K562 (cell line): ENCODE results near the gene TGM5.

Experiments
- BHLHE40 ChIP-seq: IDR thresholded peaks from 2 replicates; pipeline ENCODE4 v1.6.1; 2011; ENCODE audit warnings: low read length, improper control_type of control experiment
- ELF4 ChIP-seq: fragments of 450-650 bp; formaldehyde crosslinking; IDR thresholded peaks from 2 replicates; pipeline ENCODE4 v1.4.0; 2022; ENCODE audit warnings: missing genetic modification characterization
- POLR2B ChIP-seq: fragments of 450-650 bp; IDR thresholded peaks from 2 replicates; pipeline ENCODE4 v1.6.1; 2018; ENCODE audit warnings: low read depth; ENCODE audit not compliant: partially characterized antibody
- REST ChIP-seq, 2 experiments: fragments of 450-650 bp; formaldehyde crosslinking in 1 of 2; IDR thresholded peaks; 2 replicates each; pipeline versions ENCODE4 v1.4.0 to v1.6.1; 2014 to 2020; ENCODE audit warnings: mild to moderate bottlenecking in 2 of 2, borderline replicate concordance in 1 of 2, low read depth in 1 of 2
- SMARCE1 ChIP-seq: fragments of 450-650 bp; IDR thresholded peaks from 2 replicates; pipeline ENCODE4 v1.7.1; 2016; ENCODE audit warnings: mild to moderate bottlenecking
- ZNF583 ChIP-seq: fragments of 250-450 bp; sonication (Bioruptor Pico); IDR thresholded peaks from 2 replicates; pipeline ENCODE4 v1.4.0; 2020

DNA sequence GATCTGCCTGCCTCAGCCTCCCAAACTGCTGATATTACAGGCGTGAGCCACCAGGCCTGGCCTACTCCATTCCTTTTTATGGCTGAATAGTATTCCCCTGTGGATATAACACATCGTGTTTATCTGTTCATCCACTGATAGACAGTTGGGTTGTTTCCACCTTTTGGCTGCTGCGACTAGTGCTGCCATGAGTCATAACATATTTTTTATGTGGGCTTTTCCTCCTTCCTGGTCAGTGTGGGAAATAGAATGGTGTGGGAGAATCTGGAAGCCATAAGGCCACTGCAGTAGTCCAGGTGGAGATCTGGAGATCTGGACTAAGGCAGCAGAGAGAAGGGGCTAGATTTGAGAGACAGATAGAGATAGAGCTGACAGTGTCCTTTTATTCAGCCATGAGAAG lies 47.4 kb upstream of the TGM5 start:
- TF ChIP-seq POLR2B (no peak), SMARCE1 (no peak), BHLHE40 (no peak), ZNF583 (CRISPR knock-in tag) (no peak), ELF4 (CRISPR knock-in tag) (no peak), REST (IDR thresholded peaks at IDR 0.05; ENCODE audit: borderline replicate concordance) (no peak), REST (CRISPR knock-in tag; IDR thresholded peaks at IDR 0.05; ENCODE audit: low read depth) (no peak)
